ENCODE results near the gene ITGB4.

DNA sequence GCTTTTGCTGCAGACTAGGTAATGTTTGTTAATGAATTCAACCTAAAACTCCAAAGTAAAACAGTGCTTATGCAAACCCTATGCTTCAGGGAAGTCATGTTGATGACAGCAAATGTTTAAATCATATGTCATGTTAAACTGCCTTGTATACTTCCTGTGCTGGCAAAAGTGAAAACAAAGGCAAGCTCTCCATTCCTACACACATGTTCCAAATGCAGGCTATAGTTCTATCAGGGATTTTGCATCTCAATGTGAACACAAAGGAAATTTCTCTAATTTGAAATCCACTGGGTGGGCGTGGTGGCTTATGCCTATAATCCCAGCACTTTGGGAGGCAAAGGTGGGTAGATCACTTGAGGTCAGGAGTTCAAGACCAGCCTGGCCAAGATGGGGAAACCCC is 82.6 kb downstream of the ITGB4 start:
- TF ChIP-seq ELF4 (IDR thresholded peaks at IDR 0.05) (no peak), FOXM1 (IDR thresholded peaks at IDR 0.05; ENCODE audit: borderline replicate concordance) (no peak), ZNF384 (IDR thresholded peaks at IDR 0.05) (no peak), SP1 (IDR thresholded peaks at IDR 0.05) (no peak), BHLHE40 (IDR thresholded peaks at IDR 0.05; ENCODE audit: borderline replicate concordance) (no peak), L3MBTL2 (conservative IDR thresholded peaks at IDR 0.05) (no peak), SUZ12 (IDR thresholded peaks at IDR 0.05) (no peak), FOXA1 (IDR thresholded peaks at IDR 0.05) (no peak), ARNT (IDR thresholded peaks at IDR 0.05) (no peak), FOXK2 (IDR thresholded peaks at IDR 0.05) (no peak), CTBP1 (IDR thresholded peaks at IDR 0.05; ENCODE audit: borderline replicate concordance) (no peak), NFRKB (IDR thresholded peaks at IDR 0.05) (no peak), HDGF (IDR thresholded peaks at IDR 0.05; ENCODE audit: borderline replicate concordance) (no peak)

All from HEK293T (cell line).